HT1080 (cell line): Measurements from ENCODE around the gene MYO10. TPM values are rescaled to one million over a fixed set of nuclear protein-coding genes. Genes with fewer than 3 reads are reported as not detected.

Experiments used
- DNase-seq: peaks from one replicate; pipeline ENCODE4 v3.0.0-alpha.2; 2015; ENCODE audit warnings: low read depth
- total RNA-seq: library from RNA; depleted of rRNA; stranded (reverse); fragments of >200 nt; shearing (Covaris generic); gene quantifications from 2 replicates; pipeline ENCODE4 v1.2.3, GENCODE V29; 2014

MYO10 gene
- total RNA-seq, 1 experiment from 2014 or later: 61.2 TPM

DNA sequence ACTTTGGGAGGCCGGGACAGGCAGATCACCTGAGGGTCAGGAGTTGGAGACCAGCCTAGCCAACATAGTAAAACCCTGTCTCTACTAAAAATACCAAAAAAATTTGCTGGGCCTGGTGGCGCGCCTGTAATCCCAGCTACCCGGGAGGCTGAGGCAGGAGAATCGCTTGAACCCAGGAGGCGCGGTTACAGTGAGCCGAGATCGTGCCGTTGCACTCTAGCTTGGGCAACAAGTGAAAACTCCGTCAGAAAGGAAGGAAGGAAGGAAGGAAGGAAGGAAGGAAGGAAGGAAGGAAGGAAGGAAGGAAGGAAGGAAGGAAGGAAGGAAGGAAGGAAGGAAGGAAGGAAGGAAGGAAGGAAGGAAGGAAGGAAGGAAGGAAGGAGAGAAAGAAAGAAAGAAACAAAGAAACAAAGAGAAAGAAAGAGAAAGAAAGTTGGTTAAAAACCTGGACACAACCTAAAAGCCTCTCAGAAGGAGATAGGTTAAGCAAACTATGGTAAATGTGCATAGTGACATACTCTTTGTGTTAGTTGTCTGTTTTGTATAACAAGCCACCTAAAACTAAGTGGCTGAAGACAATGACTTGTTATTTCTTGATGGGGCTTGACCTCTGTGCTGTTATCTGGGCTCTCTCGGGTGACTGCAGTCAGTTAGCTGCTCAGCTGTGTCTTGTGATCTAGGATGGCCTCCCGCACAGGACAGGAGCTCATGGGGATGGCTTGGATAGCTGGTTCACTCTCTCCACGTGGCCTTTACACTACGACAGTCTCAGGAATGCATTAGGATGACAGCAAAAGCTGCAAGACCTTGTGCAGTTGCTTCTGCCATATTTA, 8.0 kb upstream of the MYO10 start:
- DNase-seq: no peak

DNA sequence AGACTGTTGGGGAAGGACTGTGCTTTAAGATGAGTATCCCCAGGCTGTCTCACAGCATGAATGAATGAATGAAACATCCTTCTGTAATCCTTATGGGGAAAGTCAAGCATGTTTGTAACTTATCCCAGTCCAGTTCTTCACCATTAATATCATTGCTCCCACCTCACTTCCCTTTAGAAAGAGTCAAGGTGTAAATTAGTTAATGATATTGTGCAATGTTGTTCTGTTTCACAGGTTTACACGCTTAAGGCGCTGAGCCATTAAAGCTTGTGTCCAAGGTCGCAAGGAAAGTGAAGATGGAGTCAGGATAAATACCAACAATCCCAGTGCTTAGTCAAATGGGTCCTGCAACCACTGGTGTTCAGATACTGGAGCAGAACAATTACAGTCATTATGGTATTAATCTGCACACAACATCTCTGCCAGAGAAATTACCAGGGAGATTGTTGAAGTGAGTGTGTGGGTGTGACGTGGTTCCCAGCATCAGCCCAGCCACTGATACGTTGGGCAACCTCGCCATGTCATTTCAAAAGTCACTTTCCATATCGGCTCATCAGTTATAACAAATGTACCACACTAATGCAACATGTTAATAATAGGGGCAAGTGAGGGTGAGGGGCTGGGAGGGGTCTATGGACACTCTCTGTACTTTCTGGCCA, 1.5 kb upstream of the MYO10 start:
- DNase-seq: no peak

DNA sequence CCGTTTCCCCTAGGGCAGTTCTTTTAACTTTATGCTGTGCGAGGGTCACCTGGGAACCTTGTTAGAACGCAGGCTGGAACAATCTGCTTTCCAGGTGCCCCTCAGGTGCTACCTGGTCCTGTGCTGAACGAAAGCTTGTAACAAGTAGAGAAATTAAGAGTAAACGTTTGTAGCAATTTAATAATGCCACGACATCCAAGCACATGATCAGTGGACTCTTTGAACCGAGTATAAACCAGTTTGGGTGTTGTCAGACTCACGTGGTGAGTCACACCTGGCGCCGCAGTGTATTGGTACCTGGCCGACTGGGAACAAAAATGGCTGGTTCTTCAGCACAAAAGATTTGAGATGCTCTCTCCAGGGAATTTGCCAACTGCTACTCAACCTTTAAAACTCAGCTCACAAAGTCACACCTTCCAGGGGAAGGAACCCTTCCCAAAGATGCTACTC, 926 bp upstream of the MYO10 start:
- peak; percentile 28 for DNase-seq

DNA sequence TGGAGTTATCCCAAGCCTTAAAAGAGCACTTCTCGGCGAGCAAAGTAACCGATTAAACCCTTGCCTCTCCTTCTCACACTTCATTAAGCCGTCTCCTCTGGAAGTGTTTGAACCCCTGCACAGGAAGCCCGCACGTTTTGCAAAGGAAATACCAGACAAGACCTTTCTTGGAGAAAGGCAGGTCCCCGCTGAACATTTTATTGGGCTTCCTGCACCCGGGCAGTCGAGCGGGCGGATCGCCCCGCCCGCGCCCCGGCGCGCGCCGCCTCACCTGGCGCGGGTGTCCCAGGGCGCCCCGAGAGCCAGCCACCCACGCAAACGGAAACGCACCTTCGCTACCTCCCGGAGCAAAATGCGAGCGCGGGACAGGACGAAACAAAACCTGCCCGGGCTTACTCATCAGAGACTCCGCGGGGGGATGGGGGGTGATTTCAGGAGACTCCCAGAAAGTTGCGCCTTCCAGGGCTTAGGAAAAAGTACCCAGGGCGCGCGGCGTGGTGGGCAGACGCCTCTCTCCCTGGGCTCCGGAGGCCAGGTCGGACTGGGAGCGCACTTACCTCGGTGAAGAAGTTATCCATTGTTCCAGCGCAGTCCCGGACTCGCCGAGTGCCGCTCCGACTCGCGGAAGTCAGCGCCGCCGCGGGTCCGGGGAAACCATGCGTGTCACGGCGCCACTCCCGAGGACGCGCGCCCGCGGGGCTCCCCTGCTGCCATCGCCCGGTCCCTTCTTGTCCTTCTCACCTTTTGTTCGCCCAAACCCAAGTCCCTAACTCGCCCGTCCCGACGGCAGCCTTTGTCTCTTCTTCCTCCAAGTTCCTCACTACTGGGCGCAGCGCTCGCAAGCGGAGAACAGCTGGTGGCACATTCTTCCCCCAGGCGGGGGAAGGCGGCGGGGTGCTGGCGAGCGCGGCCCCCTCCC, 598 bp downstream of the MYO10 start:
- peak; percentile 58 for DNase-seq

DNA sequence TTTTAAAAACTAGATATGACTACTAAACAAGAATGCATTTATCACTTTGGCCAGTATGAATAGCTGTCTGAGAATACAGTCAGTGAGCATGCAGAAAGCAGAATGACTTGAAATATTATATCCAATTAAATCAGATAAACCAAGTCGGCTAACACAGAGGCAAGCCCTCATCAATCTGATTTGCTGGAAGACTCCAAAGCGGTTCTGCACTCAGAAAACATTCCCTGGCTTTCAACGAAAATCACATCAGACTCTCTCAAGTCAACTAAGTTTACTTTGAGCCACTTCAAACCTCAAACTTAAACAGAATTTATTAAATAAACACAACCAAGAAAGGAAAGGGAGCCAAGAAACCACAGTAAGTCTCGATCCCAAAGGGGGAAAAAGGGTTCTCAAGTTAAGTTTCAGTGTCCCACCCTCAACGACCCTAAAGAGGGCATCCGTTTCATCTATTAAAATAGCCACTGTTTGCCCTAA, 1.4 kb downstream of the MYO10 start:
- peak; percentile 37 for DNase-seq

DNA sequence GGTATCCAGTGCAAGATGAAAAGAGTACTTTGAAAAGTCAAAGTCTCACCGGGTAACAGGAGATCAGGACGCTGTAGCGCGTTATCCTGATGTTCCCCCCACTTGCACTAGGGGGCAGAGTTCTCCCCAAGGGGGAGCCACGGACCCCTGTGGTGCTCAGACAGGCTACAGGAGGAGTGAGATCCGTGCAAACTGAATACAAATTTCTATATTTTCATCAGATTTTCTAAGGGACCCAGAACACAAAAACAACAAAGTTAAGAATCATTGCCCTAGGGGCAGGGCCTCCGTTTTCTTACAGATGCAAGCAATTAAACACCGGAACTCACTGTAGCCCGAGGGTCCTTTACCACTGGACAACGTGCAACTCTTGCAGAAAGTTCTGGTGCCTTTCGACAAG, 2.0 kb downstream of the MYO10 start:
- peak; percentile 87 for DNase-seq

DNA sequence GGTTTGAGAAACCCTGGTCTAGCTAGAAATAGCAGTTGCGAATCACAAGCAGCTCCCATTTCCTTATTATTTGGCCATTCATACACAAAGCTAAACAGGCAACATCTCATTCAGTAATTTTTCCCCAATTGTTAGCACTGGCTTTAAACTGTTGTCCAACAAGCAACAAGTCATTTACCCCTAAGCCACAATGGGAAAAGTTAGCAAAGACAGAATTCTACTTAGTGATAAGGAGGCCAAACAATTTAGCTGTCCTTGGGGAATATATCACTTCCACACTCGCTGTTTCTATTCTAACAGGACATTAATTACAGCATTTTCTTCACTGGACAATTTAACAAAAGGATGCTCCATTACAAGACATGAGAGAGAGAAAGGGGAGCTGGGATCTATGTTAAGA, 2.8 kb downstream of the MYO10 start:
- no peak for DNase-seq

DNA sequence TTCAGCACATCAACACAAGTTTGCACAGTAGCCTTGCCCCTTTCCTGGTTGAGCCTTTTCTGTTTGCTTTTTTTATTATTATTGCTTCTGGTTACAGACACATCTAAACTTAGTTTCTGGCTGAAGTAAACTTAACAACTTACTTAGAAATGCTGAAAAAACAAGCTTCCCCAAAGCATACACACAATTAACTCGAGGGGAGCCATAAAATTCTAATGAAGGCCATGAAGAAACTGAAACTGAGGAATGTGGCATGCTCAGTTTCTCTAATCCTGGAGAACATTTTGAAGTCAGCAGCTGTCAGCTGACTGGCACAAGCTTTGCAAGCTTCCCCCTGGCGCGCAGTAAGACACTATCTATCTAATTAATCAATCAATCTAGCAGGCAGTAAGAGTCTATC, 3.7 kb downstream of the MYO10 start:
- DNase-seq: no peak

DNA sequence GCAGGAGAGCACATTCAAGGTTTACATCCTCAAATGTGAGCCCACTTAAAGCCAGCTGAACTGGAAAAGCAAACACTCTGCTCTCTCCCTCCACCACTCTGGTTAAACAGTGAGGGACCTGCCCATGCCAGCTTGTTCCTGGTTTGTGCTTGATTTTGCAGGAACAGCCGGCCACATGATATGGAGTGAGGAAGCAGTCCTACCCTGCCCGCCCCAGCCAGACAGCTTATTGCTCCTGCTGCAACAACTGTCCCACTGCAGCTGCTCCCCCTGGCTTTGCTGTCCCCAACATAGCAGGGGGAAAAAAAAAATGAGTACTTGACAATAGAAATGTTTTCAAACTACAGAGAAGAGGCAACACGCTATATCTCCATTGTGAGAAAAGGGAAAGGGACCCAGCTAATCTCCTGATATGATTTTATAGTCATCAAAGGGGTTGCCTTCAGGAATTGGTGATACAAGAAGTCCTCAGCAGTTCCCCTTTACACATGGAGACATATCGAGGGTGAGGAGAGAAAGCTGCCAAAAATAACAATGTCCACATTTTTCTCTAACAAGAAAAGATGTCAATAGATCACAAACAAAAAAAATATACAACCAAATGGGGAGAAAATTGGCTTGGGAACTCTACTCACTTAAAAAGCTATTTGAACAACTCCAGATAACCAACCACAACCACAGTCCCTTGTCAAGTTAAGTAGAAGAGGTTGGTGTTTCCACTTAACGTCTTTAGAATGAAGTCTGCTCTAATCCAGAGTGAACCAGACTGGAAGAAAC, 4.6 kb downstream of the MYO10 start:
- no peak for DNase-seq

DNA sequence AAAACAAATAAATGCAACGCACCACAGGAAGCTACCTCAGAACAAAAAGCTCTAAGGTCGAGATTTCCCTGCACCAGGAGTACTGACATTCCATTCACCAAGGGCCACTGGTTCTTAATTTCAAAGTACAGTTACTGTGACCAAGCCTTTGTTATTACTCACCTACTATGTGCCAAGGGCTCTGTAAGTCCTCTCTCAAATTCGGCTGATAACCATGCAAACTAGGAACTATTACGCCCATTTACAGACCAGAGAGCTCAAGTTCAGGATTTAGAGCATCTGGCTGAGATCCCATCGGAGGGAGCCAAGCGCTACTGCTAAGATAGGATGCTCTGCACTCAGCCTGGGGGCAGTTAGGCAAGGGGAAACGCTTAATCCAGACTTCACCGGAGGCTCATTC, 5.6 kb downstream of the MYO10 start:
- DNase-seq: no peak

DNA sequence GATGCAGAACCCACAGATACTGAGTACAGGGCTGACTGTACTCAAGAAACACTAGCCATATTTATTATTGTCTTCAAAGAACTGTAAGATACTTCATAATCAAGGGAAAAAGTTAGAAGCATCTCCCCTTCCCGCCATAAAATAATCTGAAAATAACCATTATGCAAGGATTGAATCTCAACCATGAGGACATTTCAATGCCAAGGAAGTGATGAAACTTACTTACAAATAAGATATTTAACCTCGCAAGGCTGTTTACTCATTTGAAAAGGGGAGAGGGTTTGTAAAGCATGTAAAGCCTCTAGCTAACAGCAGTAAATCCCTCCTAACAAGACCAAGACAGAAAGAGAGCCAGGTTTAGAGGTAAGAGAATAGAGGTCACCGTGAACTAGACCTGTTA, 6.3 kb downstream of the MYO10 start:
- DNase-seq: no peak

DNA sequence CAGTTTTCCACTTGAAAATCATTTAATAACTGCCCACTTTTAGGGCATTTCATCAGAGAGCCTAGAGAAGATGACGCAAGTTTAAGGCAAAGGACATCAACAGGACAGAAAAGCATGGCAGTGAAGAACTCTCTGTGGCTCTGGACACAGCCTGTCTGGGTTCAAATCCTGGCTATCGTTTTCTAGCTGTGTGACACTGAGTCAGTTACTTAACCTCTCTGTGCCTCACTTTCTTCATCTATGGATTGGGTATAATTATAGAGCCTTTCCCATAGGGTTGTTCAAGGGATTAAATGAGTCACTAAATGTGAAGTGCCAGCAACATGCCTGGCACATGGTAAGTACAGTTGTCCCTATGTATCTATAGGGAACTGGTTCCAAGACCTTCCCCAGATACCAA, 6.7 kb downstream of the MYO10 start:
- no peak for DNase-seq

DNA sequence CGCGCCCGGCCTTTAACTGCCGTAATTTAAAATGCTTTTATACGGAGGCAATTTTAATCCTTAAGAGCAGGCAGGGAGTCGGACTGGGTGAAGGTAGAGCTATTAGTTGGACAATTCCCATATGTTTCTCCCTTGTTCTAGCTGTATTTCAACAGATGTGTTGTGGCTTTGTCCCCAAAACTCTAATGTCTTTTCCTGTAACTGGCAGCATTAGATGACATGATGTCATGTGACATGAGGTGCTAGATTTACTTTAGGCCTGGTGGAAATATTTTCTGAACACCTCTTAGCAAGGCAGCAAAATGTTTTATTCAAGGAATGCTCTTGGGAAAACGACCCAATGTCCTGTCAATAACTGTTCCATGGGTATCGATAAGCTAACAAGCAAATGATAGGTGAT, 8.5 kb downstream of the MYO10 start:
- DNase-seq: no peak

DNA sequence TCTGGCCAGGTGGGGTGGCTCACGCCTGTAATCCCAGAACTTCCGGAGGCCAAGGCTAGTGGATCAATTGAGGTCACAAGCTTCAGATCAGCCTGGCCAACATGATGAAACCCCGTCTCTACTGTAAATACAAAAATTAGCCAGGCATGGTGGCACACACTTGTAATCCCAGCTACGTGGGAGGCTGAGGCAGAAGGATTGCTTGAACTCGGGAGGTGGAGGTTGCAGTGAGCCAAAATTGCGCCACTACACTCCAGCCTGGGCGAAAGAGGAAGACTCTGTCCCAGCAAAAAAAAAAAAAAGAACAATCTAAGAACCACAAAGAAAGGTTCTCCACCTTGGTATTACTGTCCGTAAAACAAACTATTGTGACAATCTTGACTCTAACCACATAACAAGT, 9.7 kb downstream of the MYO10 start:
- DNase-seq: no peak

DNA sequence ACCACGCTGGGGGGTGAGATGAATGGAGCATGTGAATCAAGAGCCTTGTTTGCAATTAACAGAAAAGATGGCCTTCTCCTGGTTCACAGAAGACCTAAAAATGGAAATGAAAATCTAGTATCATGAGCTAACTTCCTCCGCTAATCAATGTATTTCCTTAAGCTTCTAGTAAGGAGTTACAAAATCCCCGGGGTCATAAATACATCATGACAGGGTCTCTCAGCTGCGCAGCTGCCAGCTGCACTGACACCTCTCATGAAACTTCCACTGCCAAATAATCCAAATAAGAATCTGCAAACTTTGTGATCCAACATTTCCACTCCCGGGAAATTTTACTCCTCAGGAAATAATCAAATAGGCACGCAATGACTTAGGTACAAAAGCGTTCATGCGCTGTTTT, 11.9 kb downstream of the MYO10 start:
- no peak for DNase-seq

DNA sequence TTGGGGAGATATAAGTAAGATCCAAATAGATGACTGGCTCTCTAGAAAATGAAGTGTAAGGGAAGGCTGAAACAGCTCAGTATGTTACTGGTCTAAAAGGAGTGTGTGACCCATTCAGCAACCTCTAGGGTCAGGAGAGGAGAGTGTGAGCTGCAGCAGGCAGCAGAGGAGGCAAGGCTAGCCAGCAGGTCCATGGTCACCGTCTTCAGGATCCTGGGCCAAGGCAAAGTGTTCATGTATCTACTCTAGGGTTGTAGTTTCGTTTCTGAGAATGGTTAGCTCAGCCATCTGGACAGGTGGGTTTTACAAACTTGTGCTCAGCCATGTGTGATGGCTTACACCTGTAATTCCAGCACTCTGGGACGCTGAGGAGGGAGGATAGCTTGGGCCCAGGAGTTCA, 13.7 kb downstream of the MYO10 start:
- no peak for DNase-seq

DNA sequence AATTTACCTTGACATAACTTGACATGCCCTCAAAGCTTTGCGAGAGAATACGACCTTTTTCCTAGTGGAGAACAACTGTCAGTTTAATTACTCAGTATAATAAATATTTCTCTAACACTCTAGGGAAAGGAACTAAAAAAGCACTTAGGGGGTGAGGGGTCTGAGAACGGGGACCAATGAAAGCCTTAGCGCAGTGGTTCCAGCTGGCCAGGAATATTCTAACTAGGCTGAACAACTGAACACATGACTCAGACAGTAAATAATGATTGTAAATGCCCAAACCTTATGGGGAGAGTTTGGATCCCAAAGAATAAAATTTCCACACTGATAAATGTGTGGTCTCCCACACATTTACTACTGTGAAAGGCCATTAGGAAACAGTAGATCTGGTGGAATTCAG, 14.9 kb downstream of the MYO10 start:
- DNase-seq: no peak

DNA sequence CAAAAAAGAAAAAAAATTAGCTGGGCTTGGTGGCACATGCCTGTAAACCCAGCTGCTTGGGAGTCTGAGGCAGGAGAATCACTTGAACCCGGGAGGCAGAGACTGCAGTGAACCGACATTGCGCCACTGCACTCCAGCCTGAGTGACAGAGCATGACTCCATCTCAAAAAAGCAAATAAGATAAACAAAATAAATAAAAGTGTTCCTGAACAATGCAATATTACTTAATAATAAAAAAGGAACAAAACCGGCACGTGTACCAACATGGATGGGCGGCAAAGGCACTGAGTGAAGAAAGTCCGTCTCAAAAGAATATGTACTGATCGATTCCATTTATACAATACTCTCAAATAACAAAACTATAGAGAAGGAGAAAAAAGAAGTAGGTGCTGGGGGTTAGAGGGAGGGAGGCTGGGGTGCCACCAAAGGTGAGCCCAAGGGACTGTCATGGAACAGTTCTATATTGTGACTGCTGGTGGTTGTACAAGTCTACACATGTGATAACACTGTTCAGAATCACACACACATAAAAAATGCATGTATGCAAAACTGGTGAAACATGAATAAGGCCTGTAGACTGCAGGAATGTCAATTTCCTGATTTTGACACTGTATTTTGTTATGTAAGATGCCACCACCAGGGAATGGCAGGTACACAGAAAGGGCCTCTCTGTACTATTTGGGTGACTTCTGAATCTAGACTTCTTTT, 15.8 kb downstream of the MYO10 start:
- no peak for DNase-seq

DNA sequence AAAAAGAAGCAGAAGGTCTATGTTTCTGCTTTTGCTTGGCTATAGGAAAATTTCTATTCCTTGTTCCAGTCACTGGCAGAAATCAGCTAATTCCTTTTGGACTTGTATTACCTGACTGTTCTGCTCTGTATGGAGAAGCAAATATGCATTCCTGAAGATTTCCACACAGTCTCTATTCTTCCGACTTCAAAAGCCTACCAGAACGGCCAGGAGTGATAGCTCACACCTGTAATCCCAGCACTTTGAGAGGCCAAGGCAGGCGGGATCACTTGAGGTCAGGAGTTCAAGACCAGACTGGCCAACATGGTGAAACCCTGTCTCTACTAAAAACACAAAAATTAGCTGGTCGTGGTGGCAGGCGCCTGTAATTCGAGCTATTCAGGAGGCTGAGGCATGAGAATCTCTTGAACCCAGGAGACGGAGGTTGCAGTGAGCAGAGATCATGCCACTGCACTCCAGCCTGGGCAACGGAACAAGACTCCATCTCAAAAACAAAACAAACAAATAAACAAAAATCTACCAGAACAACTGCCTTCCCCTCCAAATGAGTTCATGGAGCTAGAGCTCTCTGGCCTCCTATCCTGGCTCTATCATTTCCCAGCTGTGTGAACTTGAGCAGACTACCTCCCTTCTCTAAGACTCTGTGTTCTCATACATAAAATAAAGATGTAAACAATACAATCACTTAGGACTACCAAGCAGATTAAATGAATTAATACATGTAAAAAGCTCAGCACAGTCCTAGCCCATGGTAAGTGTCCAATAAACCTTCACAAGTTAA, 17.0 kb downstream of the MYO10 start:
- no peak for DNase-seq

DNA sequence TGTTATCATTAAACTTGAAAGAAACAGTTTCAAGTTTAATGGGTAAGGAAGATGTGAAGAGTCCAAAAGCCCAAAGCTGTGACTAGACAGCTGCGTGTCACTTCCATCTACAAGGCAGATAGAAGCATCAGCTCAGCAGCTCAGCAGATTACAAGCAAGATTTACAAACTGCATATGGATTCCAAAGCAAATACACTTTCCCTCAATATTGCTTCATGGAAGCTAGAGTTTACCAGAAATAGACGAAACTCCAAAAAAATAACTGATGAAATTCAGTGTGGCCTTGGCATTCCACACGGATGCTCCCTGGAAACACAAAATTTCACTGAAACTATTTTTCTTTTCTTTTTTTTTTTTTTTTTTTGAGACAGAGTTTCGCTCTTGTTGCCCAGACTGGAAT, 17.9 kb downstream of the MYO10 start:
- DNase-seq: no peak
